Stimulated activated naive CD8-positive, alpha-beta T cell treated with anti-CD3 and anti-CD28 coated beads, Interleukin-15, Interleukin-2, amounts not matched to agents 100 U/mL and 50 U/mL, for 24 hours (primary cell): ENCODE measurements around the gene WDR91.
"Not testable (repeated sequence)": the region's sequence is repeated elsewhere in the genome, so short reads cannot be mapped to it uniquely, and the experiment has no call there.

Source experiments
- ATAC-seq: fragments of 150-1000 bp; cut with Tn5 transposase; one replicate; pipeline ENCODE4 v1.10.0; 2021
- DNase-seq: peaks from one replicate; pipeline ENCODE4 v3.0.0; 2021

Gene WDR91

GRCh38 chr7:135178364-135178763 lies 33.0 kb downstream of the WDR91 start:
- DNase-seq: no peak
- ATAC-seq: no peak

GRCh38 chr7:135177028-135177696 lies 34.2 kb downstream of the WDR91 start:
- DNase-seq (no peak), ATAC-seq (no peak)

- DNase-seq (no peak), ATAC-seq (no peak)
These were observed 35.4 kb downstream of the WDR91 start for GRCh38 chr7:135175931-135176330.

- no peak for DNase-seq
These were observed 36.4 kb downstream of the WDR91 start for GRCh38 chr7:135174941-135175340.

GRCh38 chr7:135173916-135174315 lies 37.4 kb downstream of the WDR91 start:
- ATAC-seq, DNase-seq: not testable (repeated sequence)

More at GRCh38 chr7:135174941-135175340, 36.4 kb downstream of the WDR91 start:
- no peak for ATAC-seq

GRCh38 chr7:135171581-135172291 lies 39.6 kb downstream of the WDR91 start:
- ATAC-seq, DNase-seq: not testable (repeated sequence)

GRCh38 chr7:135170998-135171481 lies 40.3 kb downstream of the WDR91 start:
- ATAC-seq, DNase-seq: not testable (repeated sequence)

- peak; percentile 93 for ATAC-seq
- peak; percentile 96 for DNase-seq
These were observed 40.9 kb downstream of the WDR91 start, which contains the start of gene CYREN for GRCh38 chr7:135170274-135170997. Gene CYREN, minus strand, starts transcription at chr7:135170707. Its CDS starts 1,785 bp downstream, at chr7:135168922.

GRCh38 chr7:135169964-135170273 lies 41.4 kb downstream of the WDR91 start:
- DNase-seq (no peak), ATAC-seq (no peak)

- peak; percentile 80 for DNase-seq
These were observed 42.0 kb downstream of the WDR91 start for GRCh38 chr7:135169141-135169963.

GRCh38 chr7:135168489-135169140 lies 42.7 kb downstream of the WDR91 start:
- DNase-seq (no peak), ATAC-seq (no peak)

More at GRCh38 chr7:135169141-135169963, 42.0 kb downstream of the WDR91 start:
- ATAC-seq: peak; percentile 55

- no peak for ATAC-seq
- no peak for DNase-seq
These were observed 43.3 kb downstream of the WDR91 start for GRCh38 chr7:135168001-135168400.

- no peak for DNase-seq
These were observed 43.9 kb downstream of the WDR91 start for GRCh38 chr7:135167365-135167917.

GRCh38 chr7:135166338-135166990 lies 44.9 kb downstream of the WDR91 start:
- no peak for DNase-seq
- ATAC-seq: no peak

More at GRCh38 chr7:135167365-135167917, 43.9 kb downstream of the WDR91 start:
- ATAC-seq: no peak

GRCh38 chr7:135165862-135166261 lies 45.5 kb downstream of the WDR91 start:
- ATAC-seq: no peak
- no peak for DNase-seq

GRCh38 chr7:135164357-135165061 lies 46.8 kb downstream of the WDR91 start:
- ATAC-seq (no peak), DNase-seq (no peak)

- ATAC-seq: no peak
- no peak for DNase-seq
These were observed 48.8 kb downstream of the WDR91 start for GRCh38 chr7:135162382-135163001.

- DNase-seq (no peak), ATAC-seq (no peak)
These were observed 49.7 kb downstream of the WDR91 start for GRCh38 chr7:135161669-135162068.
